Measurements from ENCODE around the gene LSM10.

LSM10 gene

GRCh38 chr1:36346741-36347370 lies 50.9 kb downstream of the LSM10 start:
- TF ChIP-seq POLR2A (IDR thresholded peaks at IDR 0.05; ENCODE audit: low read depth, low read length) = no peak
- DNase-seq (ENCODE audit: insufficient read length, low spot score) = no peak
- FAIRE-seq = no peak

GRCh38 chr1:36345353-36345752 lies 52.4 kb downstream of the LSM10 start:
- no peak for TF ChIP-seq POLR2A (IDR thresholded peaks at IDR 0.05; ENCODE audit: low read depth, low read length)
- DNase-seq (ENCODE audit: insufficient read length, low spot score) (no peak), FAIRE-seq (no peak)

GRCh38 chr1:36344395-36344680 lies 53.4 kb downstream of the LSM10 start:
- DNase-seq (ENCODE audit: insufficient read length, low spot score) = no peak
- FAIRE-seq = no peak

GRCh38 chr1:36343651-36344394 lies 53.9 kb downstream of the LSM10 start:
- no peak for TF ChIP-seq POLR2A (IDR thresholded peaks at IDR 0.05; ENCODE audit: low read depth, low read length)
- no peak for FAIRE-seq
- no peak for DNase-seq (ENCODE audit: insufficient read length, low spot score)

More at GRCh38 chr1:36344395-36344680, 53.4 kb downstream of the LSM10 start:
- TF ChIP-seq POLR2A (IDR thresholded peaks at IDR 0.05; ENCODE audit: low read depth, low read length) = no peak
